HG02870 (cell line): ENCODE data around the gene ASB11.

Experiments
- ATAC-seq: cut with Tn5 transposase; IDR thresholded peaks from one replicate; pipeline ENCODE4 v1.9.1; 2021; ENCODE audit warnings: mild to moderate bottlenecking, moderate library complexity; ENCODE audit not compliant: unreplicated experiment

The ASB11 gene

GRCh38 chrX:15235001-15235400 is 80.4 kb downstream of the ASB11 start:
- no peak for ATAC-seq

- no peak for ATAC-seq
Observed at GRCh38 chrX:15233416-15234015, 81.9 kb downstream of the ASB11 start.
